NCI-H2081 (cell line): ENCODE data around the gene SRGAP1.
"Not testable (repeated sequence)": the region's sequence is repeated elsewhere in the genome, so short reads cannot be mapped to it uniquely, and the experiment has no call there.

ENCODE experiments used
- DNase-seq, 2 experiments: peaks; one replicate each; lab custom pipeline; 2025; lab: John Stamatoyannopoulos, UW

SRGAP1 gene

GRCh38 chr12:64170024-64170423 is 325.5 kb downstream of the SRGAP1 start:
- peak; percentile 40 to 79 for DNase-seq

DNA sequence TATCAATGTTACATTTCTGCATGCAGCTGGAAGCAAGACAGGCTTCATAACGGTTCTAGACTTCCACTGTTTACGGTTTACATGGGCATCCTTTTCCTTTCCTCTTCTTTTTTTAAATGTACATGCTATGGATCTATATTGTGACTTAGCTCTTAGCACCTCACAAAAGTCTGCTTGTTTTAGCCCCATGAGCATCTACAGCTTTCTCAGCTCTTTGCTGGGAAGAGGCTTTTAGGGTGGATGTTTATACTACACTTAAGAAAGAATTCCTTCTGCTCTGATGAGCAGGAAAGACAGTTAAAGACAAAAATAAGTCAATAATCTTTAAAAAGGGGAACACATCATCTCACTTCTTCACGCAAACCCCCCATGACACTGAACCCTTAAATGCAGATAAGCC is 326.2 kb downstream of the SRGAP1 start:
- no peak for DNase-seq

DNA sequence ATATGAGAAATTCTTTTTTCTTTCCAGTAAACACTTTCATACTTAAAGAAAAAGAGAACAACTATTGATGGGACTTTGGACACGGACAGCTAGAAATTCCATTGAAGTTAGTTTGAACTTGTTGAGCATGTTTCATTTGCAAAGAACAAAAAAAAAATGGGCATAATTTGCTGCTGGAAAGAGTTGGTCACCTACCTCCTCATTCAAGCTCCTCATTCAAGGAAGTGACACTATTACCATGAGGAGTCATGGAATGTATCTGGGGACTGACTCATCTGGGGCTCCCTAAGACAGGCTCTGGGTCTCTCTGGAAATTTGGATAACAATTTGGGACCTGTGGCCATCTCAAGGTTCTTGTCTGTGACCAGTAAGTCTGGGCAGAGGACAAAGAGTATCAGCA is 327.2 kb downstream of the SRGAP1 start:
- no peak for DNase-seq

DNA sequence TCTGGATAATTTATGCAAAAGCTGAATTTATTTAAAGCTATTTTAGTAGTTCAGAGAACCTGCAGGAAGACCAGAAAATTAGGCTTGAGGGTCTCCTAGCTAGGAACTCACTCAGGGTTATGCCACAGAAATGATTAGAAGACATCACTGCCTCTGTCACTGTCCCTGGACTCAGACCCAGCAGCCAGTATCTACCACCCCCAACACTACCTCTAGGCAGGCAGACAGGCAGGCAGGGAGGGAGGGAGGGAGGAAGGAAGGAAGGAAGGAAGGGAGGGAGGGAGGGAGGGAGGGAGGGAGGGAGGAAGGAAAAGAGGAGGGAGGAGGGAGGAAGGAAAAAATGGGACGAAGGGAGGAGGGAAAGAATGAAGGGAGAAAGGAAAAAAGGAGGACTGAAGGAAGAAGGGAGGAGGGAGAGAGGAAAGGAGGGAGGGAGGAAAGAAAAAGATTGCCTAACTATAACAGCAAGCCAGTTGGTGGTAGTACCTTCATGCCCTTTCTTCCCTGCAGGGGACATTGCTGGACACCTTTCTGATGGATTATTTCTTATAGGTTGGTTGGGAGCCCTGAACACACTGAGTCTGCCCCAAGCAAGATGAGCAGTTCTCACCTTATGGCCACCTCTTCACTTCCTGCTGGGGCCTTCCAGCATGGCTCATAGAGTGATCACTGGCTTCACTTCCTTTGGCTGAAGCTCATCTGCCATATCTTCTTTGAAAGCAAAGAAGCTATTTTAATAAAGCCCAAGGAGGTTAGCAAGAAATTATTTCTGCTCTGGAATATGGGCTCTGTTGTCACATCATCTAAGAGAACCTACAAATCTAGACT is 327.9 kb downstream of the SRGAP1 start:
- no peak for DNase-seq

GRCh38 chr12:64173456-64173855 is 329.0 kb downstream of the SRGAP1 start:
- no peak for DNase-seq

DNA sequence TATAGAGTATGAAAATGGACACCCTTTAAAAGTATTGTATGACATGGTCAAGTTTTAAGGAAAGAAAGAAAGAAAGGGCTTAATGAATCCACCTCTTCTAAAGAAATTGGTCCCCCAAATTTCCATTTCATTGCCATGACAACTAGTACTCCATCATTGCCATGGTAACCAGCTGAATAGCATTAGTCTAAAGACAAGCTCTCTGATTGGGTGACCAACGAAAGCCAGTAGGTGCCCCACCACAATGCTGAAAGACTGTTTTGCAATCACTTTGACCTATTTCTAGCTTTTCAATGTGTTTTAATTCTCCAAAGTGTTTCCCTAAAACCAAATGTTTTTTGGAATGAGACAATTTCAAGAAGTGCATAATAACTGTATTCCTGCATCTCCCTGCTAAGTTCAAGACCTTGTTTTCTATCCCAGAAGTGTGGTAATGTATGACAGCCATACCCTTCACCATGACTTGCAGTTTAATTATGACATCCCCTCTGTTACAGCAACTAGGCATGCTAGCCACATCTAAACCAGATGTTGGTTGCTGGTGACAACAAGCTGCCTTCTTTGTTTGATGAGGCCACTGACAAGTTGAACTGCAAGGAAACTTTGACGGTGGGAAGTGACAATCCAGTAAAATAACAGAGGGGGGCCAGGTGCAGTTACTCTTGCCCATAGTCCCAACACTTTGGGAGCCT is 330.9 kb downstream of the SRGAP1 start:
- DNase-seq = no peak

DNA sequence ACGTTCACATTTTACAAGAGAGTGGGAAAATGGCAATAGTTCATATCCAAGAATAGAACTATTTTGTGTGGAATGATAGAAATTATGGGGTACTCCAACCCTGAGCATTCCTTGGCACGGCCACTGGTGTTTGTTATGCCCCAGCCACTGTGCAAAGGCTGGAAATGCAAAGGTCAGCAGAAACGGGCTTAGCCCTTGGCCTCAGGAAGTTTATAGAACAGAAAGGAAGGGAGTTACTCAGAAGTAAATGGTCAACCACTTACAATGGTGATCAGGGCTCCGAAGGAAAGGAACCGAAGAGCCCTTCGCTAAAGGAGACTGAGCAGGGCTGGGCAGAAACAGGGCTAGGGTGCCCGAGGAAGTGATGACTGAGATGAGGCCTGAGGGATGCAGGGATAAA is 332.5 kb downstream of the SRGAP1 start:
- DNase-seq = no peak

GRCh38 chr12:64178122-64178521 is 333.6 kb downstream of the SRGAP1 start:
- DNase-seq = no peak

DNA sequence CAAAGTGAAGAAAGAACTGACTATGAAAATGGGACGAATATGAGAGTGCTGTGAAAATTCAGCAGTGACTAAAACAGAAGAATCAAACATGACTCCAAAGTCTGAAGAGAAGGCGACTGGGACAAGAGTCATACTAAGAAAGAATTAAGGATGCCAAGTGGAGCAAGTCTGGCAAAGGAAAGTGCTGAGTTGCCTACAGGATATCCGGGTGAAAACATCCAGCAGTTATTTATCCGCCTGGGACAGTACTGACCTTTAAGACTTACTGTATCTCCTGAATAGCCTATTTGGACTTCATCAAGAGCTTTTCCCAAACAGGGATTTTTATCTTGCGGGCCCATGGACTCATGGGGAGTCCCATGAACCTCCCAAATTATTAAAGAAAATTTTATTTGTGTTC is 336.5 kb downstream of the SRGAP1 start:
- no peak for DNase-seq

GRCh38 chr12:64181430-64182291 is 337.2 kb downstream of the SRGAP1 start:
- peak; percentile 25 to 53 for DNase-seq

DNA sequence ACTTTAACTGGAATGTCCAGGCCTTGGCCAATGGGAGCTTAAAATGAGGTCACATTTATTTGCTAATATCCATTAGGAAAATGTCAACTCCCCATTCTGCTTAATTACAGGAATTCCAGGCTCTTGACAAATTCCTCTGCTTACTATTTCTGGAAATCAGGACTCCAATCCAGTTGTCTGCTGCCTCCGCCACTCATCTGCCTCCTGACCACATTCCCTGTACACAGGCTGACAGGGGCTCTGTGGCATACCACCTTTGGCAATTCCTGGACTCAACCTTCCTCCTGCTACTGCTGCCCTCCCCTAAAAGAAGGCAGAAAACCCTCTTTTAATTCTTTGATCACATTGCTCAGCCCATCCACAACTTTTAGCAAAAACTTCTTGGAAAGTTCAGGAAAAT is 339.7 kb downstream of the SRGAP1 start:
- DNase-seq = no peak

DNA sequence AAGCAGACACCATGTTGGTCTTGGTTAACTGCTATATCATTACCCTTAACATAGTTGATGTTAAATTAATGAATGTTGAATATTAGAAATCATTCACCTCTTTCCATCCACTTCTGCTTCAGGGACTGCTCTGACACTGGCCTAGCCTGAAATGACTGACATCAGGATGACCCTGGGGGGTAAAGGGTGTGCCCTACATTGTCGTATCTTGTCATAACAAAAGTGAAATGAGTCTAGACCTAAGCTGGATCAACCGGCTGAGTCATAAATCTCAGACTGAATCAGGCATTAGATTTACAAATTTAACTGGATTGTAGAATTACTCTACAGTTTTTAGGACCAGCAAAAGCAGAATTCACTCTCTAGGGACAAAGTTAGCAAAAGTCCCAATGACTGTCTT is 342.3 kb downstream of the SRGAP1 start:
- DNase-seq = no peak

GRCh38 chr12:64187370-64187769 is 342.9 kb downstream of the SRGAP1 start:
- DNase-seq = no peak

DNA sequence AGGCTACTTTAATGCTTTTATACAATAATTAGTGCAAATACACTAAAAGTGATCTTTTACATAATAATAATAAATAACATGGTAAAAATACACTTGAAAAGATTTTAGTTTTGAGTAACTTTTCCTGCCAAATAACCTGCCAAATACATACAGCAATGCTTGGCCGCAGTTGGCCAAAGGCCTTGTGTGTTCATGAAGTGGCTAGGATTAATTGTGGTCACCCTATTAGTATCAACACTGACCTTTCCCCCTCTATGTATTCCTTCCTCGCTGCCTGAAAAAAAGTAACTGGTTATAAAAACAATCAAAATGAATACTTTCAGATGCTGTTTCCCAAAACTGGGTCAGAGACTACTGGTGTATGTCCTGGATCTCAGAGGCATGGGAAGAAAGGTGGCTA is 343.3 kb downstream of the SRGAP1 start:
- DNase-seq = no peak

GRCh38 chr12:64189530-64189929 is 345.0 kb downstream of the SRGAP1 start:
- no peak for DNase-seq

DNA sequence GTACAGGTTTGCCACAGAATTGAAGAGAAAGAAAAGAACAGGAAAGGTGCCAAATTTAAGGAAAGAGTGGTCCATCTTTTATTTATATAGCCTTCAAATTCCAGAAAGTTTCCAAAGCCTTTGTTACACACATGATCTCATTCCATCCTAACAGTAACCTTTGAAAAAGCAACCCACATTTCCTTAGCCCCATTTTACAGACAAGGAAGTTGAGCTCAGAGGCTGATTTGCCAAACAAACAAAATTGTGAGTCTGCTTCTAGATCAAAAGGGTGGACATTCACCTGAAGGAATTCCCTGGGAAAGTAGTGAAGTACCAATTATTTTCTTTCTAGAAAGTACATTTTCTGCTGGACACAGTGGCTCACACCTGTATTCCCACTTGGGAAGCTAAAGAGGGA is 345.6 kb downstream of the SRGAP1 start:
- DNase-seq = no peak

DNA sequence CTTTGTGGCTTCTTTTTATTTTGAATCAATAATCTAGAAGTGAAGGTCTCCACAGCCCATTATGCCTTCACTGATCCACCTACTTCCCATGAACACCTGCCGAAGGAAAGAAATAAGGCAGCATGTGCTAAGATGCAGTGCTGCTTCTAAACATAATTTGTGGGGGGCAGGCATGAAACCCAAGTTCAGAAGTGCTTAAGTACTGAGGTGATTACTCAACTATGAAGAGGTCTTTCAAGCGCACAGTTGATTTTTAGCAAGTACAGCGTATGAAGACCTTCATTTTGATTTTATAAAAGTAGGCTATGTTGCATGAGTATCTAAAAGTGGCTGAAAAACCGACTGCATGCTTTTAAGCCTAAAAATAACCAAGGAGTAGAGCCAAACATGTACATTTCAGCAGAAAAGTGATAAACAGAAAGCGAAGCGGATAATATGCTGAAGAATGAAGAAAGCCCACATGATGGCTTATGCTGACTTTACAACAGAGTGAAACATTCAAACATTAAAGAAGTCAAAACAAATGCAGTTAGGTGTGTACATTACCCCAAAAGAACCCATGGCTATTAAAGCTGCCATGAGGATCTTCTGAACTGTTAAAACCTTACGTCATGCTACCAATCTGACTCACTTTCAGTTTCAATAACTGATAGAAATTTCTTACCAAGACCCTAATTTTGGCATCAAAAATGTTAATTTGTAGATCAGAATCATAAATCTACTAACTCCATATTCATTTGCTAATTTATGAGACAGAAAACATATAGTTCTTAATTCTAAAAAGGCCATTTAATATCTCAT is 348.3 kb downstream of the SRGAP1 start:
- DNase-seq = no peak

GRCh38 chr12:64193931-64194330 is 349.4 kb downstream of the SRGAP1 start:
- no peak for DNase-seq

GRCh38 chr12:64194333-64195149 is 350.0 kb downstream of the SRGAP1 start:
- DNase-seq = no peak

GRCh38 chr12:64195841-64196240 is 351.3 kb downstream of the SRGAP1 start:
- not testable (repeated sequence) for DNase-seq

DNA sequence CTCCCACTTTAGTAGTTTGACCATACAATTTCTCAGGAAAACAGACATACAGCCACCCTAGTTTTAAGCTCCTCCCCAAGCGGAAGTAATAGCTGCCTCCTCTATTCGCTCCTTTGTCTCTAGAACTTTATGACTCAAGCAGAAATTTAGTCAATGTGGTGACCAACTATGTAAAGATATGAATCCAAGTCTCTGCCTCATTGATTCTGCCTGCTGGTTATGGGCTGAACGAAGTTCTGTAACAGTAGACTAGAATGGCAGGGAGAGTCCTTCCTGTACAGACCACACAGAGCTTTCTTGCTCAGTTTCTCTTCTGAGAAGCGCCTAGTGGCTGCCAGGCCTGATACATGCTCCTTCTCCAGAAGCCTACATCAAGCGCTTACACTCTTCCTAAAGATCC is 358.5 kb downstream of the SRGAP1 start:
- no peak for DNase-seq
